ENCODE data around the gene NT5C2. TPM values are rescaled to one million over a fixed set of nuclear protein-coding genes. Genes with fewer than 3 reads are reported as not detected.

NT5C2 gene
- total and polyA plus RNA-seq, 2 of the 8 experiments (the other 6 are each of a cell fraction or from before 2014, with no cell fraction given) = 35.2 to 106 TPM

GRCh38 chr10:103047381-103047780, 145.7 kb downstream of the NT5C2 start:
- H3K4me1 ChIP-seq (replicated peaks in 1 of 4; ENCODE audit: control insufficient read depth in 3 of 4, insufficient read depth in 4 of 4, low read length in 3 of 4) = peaks cover 0 to 14% (median 8%) of the 10 kb centered on the region in 4 experiments; a peak in 5 of 7 replicates
- CTCF ChIA-PET (ENCODE audit: partially characterized antibody) = interaction anchor here (0.6 to 0.9 kb wide), 2 partner anchors 8 to 94 kb away, joined by 3 to 4 read pairs; no protein-coding TSS in a partner anchor
- H3K27me3 ChIP-seq (replicated peaks in 1 of 4; ENCODE audit: control insufficient read depth in 3 of 4, extremely low read depth in 1 of 4, insufficient read depth in 3 of 4, low read length in 3 of 4) = no peaks in the 10 kb centered on the region
- no peak overlapping the region for H2BK120ac ChIP-seq (replicated peaks; ENCODE audit: low read depth, low read length)
- no peak overlapping the region for H3K27ac ChIP-seq (ENCODE audit: low read depth, low read length)
- no peaks in the 10 kb centered on the region for H3K79me2 ChIP-seq (ENCODE audit: control insufficient read depth in 1 of 2, insufficient read depth in 2 of 2, low read length in 2 of 2)
- no peak overlapping the region for H3K18ac ChIP-seq (ENCODE audit: extremely low read depth, low read length)
- no peak overlapping the region for H3K9ac ChIP-seq (replicated peaks in 1 of 4; ENCODE audit: extremely low read depth in 1 of 4, low read depth in 3 of 4, low read length in 3 of 4)
- POLR2A ChIA-PET (ENCODE audit: partially characterized antibody) = interaction anchor here (0.6 kb wide), 1 partner anchor 231 kb away, joined by 3 read pairs; no protein-coding TSS in a partner anchor
- H3K4me2 ChIP-seq (ENCODE audit: insufficient read depth in 1 of 2, low read depth in 2 of 2, low read length in 2 of 2) = no peak overlapping the region
- H4K5ac ChIP-seq (ENCODE audit: insufficient read length, low read depth, low read length) = no peak overlapping the region
- H2AK5ac ChIP-seq (ENCODE audit: low read depth, low read length) = no peak overlapping the region
- H2BK12ac ChIP-seq (ENCODE audit: low read depth, low read length) = no peak overlapping the region
- no peak overlapping the region for H4K91ac ChIP-seq (replicated peaks; ENCODE audit: insufficient read length, low read length)
- H2BK20ac ChIP-seq (ENCODE audit: low read length) = no peak overlapping the region
- whole genome bisulfite sequencing, 2 experiments (ENCODE audit: extremely low coverage in 1 of 2, insufficient coverage in 1 of 2, insufficient read length in 1 of 2, insufficient replicate concordance in 2 of 2, low coverage in 1 of 2, low lambda C conversion rate in 2 of 2, missing lambda C conversion rate in 1 of 2) = 91% methylated on average over 3 of the region's 3 CpGs; no CpG with 5 or more reads in 1 of the 2 experiments
- H3K36me3 ChIP-seq (ENCODE audit: control insufficient read depth in 2 of 4, insufficient read depth in 4 of 4, low read length in 3 of 4) = no peaks in the 10 kb centered on the region
- H3K9me3 ChIP-seq (ENCODE audit: insufficient read depth in 2 of 2, low read depth in 1 of 2, low read length in 1 of 2) = no peaks in the 10 kb centered on the region
- no peaks in the 10 kb centered on the region for H3K79me1 ChIP-seq (ENCODE audit: low read depth, low read length)
- no peak overlapping the region for H3K23ac ChIP-seq (ENCODE audit: insufficient read length)
- no peak overlapping the region for H4K8ac ChIP-seq (ENCODE audit: extremely low read depth, insufficient read depth, low read length)
- H2BK15ac ChIP-seq (ENCODE audit: low read length) = no peak overlapping the region
- no peak overlapping the region for H3K4ac ChIP-seq (replicated peaks; ENCODE audit: insufficient read length, low read depth, low read length)
- no peak overlapping the region for H3K4me3 ChIP-seq (ENCODE audit: extremely low read depth in 1 of 4, insufficient read depth in 2 of 4, low read depth in 3 of 4, low read length in 4 of 4)
- H3K14ac ChIP-seq (ENCODE audit: insufficient read length) = no peak overlapping the region
- DNase-seq (ENCODE audit: low read depth in 1 of 2, low spot score in 2 of 2) (no peak), FAIRE-seq (no peak)
- peaks cover 0 to 3% of the 10 kb centered on the region in 2 experiments for H4K20me1 ChIP-seq (replicated peaks in 1 of 2; ENCODE audit: control insufficient read depth in 1 of 2, insufficient read depth in 2 of 2, low read length in 2 of 2)
- no peak overlapping the region for H3K56ac ChIP-seq (replicated peaks; ENCODE audit: insufficient read length, low read depth, low read length)
- no peaks in the 10 kb centered on the region for H3K23me2 ChIP-seq (ENCODE audit: low read depth, low read length)
- no peak overlapping the region for H2BK5ac ChIP-seq (ENCODE audit: low read depth, low read length)
- H2AFZ ChIP-seq (ENCODE audit: low read length) = no peak overlapping the region
- TF ChIP-seq TBP (IDR thresholded peaks at IDR 0.05; ENCODE audit: low read depth, low read length) (no peak), SP1 (IDR thresholded peaks at IDR 0.05; ENCODE audit: low read depth, low read length) (no peak), CHD2 (IDR thresholded peaks at IDR 0.05; ENCODE audit: low read length) (no peak), ATF2 (IDR thresholded peaks at IDR 0.05; ENCODE audit: low read length) (no peak), SP4 (IDR thresholded peaks at IDR 0.05; ENCODE audit: low read length) (no peak), CTCF (IDR thresholded peaks at IDR 0.05; ENCODE audit: control extremely low read depth in 1 of 3, insufficient read depth in 1 of 3, low read depth in 1 of 3, low read length in 3 of 3) (no peak), RNF2 (IDR thresholded peaks at IDR 0.05; ENCODE audit: borderline replicate concordance, low read depth, low read length, missing control alignments, poor library complexity, severe bottlenecking) (no peak), USF2 (IDR thresholded peaks at IDR 0.05; ENCODE audit: low read length) (no peak), POU5F1 (IDR thresholded peaks at IDR 0.05; ENCODE audit: low read depth, low read length) (no peak)
